ENCODE data around the gene LSMEM2.
"Not testable (repeated sequence)": the region's sequence is repeated elsewhere in the genome, so short reads cannot be mapped to it uniquely, and the experiment has no call there.

LSMEM2 gene

DNA sequence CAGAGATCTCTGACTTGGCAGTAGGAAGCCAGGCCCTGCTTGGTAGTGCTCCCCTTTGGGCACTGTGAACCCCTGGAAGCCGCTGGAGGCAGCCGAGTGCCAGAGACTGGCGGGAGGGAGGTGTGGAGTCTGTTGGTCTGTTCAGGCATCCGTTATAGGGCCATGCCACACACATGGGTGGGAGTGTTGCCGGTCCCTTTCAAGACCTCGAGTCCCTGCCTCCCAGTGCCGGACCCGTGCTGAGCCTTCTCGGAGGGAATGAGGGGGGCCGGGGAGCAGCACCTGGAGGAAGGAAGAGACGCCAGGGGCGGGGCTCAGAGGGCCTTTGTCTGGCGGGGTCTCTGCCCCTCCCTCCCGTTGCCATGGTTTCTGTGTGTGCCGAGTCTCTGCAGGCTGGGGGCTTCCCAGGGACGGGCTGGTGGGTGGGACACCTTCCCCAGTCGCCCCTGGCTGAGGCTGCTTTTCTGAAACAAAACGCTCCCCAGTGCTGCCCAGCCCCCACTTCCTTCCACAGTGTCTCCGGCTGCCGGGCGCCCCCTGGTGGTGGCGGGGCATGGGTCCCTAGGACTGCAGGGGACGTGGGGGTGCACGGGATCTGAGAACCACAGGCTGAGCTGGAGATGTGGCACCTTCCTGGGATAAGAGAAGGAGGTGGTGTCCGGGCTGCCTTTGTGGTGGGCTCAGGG is 32.9 kb upstream of the LSMEM2 start:
- DNase-seq (ENCODE audit: low spot score) = peak; percentile 88

- DNase-seq (ENCODE audit: low spot score) = peak; percentile 72
Measured at GRCh38 chr3:50246517-50246954, 32.4 kb upstream of the LSMEM2 start.

DNA sequence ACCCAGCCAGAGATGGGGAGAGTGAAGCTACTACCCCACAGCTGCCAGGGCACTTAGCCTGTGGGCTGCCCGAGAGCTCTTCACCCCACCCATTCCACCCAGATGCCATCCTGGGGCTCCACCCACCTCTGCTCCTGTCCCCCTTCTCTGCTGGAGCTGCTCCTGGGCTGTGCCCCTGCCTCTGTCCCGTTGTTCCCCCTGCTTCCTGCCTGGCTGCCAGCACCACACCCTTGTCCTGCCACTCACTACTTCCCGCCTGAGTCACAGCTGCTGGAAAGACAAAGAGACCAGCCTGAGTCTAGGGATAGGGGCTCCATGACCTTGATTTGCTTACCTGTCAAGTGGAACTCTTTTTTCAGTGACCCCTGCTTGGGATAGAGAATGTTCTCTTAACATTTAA is 30.5 kb upstream of the LSMEM2 start:
- no peak for DNase-seq (ENCODE audit: low spot score)

- DNase-seq (ENCODE audit: low spot score) = no peak
Measured at GRCh38 chr3:50249457-50249856, 29.4 kb upstream of the LSMEM2 start.

DNA sequence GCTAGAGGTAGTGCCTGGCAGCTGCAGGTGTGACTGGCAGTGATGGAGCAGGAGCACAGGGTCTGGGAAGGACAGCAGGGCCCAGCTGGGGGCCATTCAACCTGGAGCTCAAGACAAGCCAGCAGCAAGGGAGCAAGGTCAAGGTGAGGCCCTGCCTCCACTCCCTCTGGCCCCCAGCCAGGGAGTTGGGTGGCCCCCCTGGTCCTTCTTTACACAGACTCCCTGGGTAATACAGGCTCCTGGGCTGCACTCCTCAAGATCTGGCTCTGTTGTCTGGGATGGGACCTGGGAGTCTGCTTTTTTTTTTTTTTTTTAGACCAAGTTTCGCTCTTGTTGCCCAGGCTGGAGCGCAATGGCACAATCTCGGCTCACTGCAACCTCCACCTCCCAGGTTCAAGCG is 28.4 kb upstream of the LSMEM2 start:
- no peak for DNase-seq (ENCODE audit: low spot score)

DNA sequence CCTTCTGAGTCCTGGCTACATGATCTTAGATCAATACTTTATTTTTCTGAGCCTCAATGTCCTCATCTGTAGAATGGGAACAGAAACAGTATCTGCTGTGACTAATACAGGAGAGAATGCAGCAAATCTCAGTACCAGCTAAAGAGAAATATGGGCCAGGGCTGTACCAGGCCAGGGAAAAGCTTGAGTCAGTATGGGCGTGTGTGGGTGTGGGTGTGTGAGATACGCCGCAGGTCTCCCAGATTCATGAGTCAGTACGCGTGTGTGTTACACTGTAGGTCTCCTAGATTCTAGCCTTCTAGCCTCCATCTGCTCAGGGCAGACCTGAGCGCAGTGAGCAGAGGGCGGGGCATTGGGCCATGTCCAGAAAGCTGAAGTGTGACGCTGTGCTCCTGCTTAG is 27.7 kb upstream of the LSMEM2 start:
- DNase-seq (ENCODE audit: low spot score) = peak; percentile 73

- no peak for DNase-seq (ENCODE audit: low spot score)
Measured at GRCh38 chr3:50254577-50255250, 24.2 kb upstream of the LSMEM2 start.

DNA sequence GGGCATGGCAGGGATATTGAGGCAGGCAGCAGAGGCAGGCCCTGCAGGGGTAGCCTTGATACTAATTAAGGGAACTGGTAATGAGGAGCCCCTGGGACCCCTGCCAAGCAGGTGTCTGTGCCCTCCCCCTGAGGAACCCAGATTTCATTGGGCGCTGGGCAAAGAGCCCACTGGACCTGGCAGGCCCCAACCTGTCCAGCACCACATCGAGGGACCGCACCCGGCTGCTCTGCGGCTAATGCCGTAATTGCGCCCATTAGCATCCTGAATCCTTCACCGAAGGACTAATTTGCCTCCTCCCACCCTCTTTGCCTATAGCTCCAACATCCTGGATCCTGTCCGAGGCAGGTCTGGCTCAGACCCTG is 23.7 kb upstream of the LSMEM2 start:
- no peak for DNase-seq (ENCODE audit: low spot score)

DNA sequence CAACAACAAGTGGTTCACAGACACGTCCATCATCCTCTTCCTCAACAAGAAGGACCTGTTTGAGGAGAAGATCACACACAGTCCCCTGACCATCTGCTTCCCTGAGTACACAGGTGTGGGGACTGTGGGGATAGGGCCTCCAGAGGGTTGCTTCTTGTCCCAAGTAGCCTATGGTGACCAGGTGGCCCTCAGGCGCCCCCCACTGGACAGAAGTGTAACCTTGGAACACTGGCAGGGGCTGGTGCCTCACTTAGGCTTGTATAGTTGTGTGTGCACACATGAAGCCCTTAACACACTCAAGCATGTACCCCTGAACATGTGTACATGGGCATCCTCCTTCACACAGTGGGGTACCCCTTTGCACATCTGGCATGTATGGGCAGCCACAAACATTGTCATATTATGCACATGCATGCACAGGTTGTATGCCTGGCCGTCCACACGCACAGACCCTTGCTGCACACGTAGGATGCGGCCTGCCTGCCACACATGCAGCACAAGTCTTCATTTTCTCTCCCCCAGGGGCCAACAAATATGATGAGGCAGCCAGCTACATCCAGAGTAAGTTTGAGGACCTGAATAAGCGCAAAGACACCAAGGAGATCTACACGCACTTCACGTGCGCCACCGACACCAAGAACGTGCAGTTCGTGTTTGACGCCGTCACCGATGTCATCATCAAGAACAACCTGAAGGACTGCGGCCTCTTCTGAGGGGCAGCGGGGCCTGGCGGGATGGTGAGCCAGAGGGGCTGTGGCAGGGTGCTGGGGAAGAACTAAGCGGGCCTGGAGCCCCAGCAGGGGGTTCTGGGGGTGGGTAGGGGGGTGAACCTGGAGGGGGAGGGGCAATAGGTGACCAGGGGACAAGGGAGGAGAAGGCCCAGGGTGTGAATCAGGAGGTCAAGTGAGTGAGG is 21.7 kb upstream of the LSMEM2 start:
- DNase-seq (ENCODE audit: low spot score) = no peak

GRCh38 chr3:50258029-50258680 is 20.7 kb upstream of the LSMEM2 start:
- no peak for DNase-seq (ENCODE audit: low spot score)

- DNase-seq (ENCODE audit: low spot score) = no peak
Measured at GRCh38 chr3:50258979-50259378, 19.9 kb upstream of the LSMEM2 start.

DNA sequence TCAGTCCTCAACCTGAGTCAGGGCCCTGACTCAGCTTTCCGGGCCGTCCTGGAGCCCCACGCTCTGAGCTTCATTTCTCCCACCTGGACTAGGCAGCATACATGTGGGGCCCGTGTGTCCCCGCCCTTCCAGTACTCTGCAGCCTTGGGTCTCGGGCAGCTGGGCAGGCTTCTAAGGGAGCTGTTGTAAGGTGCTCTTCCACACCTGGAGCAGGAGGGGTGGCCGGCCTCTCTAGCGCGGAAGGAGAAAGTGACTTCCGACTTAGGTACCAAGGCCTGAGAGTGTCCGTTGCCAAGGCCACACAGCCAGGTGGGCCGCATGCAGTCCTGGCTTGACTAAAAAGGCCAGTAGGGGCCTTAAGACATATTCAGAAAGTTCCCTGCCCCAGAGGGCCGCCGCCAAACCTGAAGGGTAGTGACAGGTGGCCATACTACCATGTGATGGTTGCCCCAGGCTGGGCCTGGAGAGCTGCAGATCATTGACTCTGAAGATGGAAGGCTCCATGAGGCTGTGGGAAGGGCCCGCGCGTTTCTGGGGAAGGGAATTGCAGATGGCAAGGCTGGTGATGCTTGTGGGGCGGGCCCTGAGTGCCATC is 19.4 kb upstream of the LSMEM2 start:
- DNase-seq (ENCODE audit: low spot score) = no peak

DNA sequence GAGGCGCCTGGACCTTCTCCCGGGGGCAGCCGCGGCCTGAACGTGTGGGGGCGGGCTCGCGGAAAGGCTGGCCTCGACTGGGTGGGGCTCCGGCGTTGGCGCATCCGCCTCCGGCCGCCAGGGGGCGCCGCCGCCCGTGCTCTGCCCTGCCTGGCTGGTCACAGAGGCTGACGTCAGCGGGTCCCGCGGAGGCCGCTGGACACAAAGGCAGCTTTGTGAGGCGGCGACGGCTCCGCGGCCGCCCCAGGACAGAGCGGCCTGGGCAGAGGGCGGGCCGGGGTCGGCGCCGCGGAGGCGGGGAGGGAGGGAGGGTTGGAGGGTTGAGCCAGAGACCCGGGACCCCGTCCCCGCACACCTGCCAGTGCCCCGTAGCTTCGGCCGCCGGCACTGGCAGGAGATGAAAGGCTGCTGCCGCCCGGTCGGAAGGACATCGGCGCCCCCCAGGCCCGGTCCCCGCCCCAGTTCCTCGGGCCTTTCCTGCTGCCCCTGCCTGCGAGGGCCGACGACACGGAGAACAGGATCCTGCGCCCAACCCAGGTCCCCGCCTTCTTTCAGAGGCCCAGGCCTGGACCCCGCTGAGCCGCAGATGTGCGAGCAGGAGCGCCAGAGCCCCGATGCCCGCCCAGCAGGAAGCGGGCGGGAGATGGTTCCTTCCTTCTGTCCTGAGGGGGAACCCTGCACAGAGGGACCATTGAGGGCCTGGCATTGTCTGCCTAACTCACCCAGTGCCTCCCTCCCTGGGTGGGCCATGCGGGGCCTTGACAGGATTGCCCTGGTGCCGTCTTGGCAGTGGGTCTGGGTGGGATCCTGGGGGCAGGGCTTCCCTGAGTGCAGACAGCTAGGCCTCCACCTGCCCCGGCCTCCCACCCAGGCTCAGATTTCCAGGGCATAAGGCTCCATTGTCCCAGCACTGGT is 18.6 kb upstream of the LSMEM2 start:
- peak; percentile 97 for DNase-seq (ENCODE audit: low spot score)

DNA sequence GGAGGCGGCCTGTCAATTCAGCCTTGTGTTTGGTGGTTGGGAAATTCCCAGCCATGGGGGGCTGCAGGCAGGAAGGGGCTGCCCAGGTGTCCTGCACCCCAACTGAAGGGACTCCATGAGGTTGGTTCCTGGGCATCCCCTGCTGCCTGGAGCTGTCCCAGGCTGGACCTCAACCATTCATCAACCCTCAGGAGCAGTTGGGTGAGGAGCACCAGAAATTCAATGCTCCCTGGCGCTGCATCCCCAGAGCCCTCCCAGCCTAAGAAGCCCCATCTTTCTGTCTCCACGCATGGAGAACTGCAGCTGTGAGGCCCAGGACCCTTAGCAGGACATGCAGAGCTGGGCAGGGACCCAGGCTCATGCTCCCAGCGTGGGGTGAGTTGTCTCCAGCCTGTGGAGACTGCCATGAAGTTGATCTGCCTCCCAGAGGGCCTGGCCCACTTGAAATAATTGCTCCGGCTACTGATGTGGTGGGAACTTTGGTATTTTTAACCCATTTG is 17.9 kb upstream of the LSMEM2 start:
- DNase-seq (ENCODE audit: low spot score) = no peak

DNA sequence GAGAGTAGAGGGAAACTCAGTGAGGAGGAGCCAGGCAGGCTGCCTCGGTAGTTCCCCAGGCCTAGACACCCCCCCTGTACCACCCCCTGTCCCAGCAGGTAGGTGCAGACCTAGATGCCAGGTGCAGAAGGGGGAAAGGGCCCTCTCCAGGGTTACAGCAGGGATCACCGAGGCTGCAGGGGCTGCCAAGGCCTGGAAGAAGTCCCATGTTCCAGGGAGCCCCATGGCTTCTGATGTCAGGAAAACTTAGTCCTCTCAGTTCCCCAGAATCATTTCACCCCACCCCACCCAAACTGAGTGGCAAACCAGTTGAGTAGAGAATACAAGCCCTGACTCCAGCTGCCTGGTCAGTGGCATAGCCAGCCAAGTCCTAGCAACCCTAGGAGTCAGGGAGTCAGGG is 17.4 kb upstream of the LSMEM2 start:
- DNase-seq (ENCODE audit: low spot score) = no peak

DNA sequence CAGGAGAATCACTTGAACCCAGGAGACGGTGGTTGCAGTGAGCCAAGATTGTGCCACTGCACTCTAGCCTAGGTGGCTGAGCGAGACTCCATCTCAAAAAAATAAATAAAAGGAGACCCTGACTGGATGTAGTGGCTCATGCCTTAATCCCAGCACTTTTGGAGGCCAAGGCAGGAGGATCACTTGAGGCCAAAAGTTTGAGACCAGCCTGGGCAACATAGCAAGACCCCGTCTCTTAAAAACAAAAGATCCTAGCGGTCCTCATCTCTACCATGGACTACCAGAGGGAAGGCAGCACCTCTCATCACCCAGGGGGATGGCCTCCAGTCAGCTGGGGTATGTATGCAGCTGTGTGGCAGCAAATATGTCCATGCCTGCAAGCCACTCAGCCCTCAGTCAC is 16.7 kb upstream of the LSMEM2 start:
- not testable (repeated sequence) for DNase-seq (ENCODE audit: low spot score)

DNA sequence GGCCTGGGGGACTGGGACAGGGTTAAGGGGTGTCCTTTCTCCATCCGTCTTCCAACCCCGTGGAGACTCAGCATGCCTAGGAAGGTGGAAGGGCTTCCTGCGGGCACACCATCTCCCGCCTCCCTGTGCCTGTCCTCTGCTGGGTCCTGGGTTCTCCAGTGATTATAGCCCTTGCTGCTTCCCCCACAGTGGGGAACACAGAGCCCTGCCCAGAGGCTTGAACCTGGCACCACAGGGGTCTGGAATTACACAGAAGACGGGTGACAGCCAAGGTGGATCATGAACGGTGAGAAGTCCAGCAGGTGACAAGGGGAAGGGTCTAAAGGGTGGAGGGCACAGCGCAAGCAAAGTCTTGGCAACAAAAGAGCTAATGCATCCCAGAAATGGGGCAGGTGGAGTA is 16.1 kb upstream of the LSMEM2 start:
- DNase-seq (ENCODE audit: low spot score) = no peak

DNA sequence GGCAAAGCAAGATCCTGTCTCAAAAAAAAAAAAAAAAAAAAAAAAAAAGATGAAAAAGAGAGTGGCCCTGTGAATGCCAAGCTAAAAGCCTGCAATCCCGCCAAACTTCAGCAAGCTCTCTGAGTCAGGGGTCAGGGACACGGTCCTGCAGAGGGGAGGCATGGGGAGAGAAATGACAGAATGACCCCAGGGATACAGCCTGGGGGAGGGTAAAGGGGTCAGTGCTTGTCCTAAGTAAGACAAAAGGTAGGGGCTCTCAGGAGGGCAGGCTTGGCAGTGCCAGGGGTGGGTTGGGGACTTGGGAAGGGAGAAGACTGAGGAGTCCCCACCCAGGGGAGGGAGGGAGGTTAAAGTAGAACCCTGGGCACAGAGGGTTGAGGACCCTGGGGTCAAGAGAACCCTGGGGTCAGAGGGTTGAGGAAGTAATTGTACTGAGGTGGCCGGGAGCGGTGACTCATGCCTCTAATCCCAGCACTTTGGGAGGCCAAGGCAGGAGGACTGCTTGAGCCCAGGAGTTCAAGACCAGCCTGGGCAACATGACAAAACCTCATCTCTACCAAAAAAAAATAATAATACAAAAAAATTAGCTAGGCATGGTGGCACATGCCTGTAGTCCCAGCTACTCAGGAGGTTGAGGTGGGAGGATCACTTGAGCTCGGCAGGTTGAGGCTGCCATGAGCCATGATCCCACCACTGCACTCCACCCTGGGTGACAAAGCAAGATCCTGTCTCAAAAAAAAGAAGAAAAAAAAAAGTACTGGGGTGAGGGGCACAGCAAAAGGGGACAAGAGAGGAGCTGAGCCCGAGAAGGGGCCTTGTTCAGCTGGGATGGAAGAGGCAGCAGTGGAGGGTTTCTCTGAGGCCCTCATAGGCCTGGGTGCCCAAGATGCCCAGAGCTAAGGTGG is 15.2 kb upstream of the LSMEM2 start:
- no peak for DNase-seq (ENCODE audit: low spot score)

DNA sequence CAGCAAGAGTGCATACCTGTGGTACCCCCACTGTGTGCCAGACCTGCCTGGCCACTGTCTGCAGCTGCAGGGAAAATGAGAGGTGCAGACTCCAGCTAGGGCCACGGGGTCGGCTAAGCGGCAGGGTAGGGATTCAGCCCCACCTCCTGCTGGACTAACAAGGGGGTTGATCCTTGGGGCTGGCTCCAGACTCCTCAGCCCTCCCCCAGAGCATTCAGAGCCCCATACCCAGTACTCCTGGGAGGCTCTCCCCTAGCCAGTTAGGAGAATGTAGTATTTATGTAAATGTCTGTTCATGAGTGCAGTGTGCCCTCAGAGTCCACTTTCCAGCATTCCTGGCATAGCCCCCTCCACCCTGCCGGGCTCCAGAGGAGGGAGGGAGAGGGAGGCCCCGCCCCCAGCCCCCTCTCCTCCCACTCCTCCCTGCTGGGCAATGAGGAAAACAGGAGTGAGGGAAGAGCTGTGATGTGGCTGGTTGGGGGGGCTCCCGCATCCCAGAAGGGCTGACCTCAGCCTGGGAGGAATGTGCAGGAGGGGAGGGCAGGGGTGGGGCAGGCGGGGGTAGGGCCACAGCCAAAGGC is 14.4 kb upstream of the LSMEM2 start:
- DNase-seq (ENCODE audit: low spot score) = peak; percentile 97
